Skeletal muscle tissue (tissue), 4 donors: ENCODE data around the gene TIMM44. TPM values are rescaled to one million over a fixed set of nuclear protein-coding genes. Genes with fewer than 3 reads are reported as not detected.

Experiments used
- H3K27ac ChIP-seq: one replicate; pipeline ENCODE4 v1.7.0; 2013; ENCODE audit warnings: mild to moderate bottlenecking, low read depth, low read length, inconsistent platforms
- H3K27me3 ChIP-seq, 3 donors: one replicate each; pipeline ENCODE4 v1.7.0; 2013; ENCODE audit warnings: low read length in 3 of 3; ENCODE audit not compliant: control insufficient read depth in 3 of 3, insufficient read depth in 3 of 3
- H3K36me3 ChIP-seq, 3 donors: one replicate each; pipeline ENCODE4 v1.7.0; 2013; ENCODE audit warnings: low read length in 3 of 3; ENCODE audit not compliant: control insufficient read depth in 3 of 3, insufficient read depth in 3 of 3
- H3K4me1 ChIP-seq, 3 donors: one replicate each; pipeline ENCODE4 v1.7.0; 2013; ENCODE audit warnings: low read length in 3 of 3, mild to moderate bottlenecking in 3 of 3; ENCODE audit not compliant: control insufficient read depth in 3 of 3, insufficient read depth in 3 of 3
- H3K4me3 ChIP-seq, 3 donors: one replicate each; pipeline ENCODE4 v1.7.0; 2013; ENCODE audit warnings: low read length in 3 of 3
- H3K9ac ChIP-seq, 3 donors: one replicate each; pipeline ENCODE4 v1.7.0; 2013; ENCODE audit warnings: low read length in 3 of 3, mild to moderate bottlenecking in 3 of 3, moderate library complexity in 2 of 3, low read depth in 1 of 3
- H3K9me3 ChIP-seq, 3 donors: one replicate each; pipeline ENCODE4 v1.7.0; 2013; ENCODE audit warnings: low read length in 3 of 3; ENCODE audit not compliant: control insufficient read depth in 3 of 3
- total RNA-seq: library from RNA; depleted of rRNA; stranded (reverse); fragments of >200 nt; gene quantifications from one replicate; pipeline ENCODE4 v1.2.3, GENCODE V29; 2014
- donor health status: Osteomylitis.

TIMM44 gene
- total RNA-seq, 1 donor from 2014 or later, result 36.0 TPM

DNA sequence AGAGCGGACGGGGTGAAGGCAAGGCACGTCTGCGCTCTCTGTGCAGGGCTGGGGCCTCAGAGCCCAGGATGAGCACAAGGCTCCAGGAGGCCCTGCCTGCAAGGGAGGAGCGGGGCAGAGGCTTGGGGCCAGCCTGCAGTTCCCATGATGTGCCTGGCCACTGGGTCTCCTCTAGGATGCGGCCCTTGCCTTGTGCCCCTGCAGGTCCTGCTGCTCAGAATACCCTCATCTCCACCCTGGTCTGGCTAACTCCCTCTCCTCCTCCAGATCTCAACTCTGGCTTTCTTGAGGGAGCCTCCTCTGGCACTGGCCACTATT, 34.2 kb upstream of the TIMM44 start:
- Histone ChIP-seq H3K27me3 (no peaks in the 10 kb centered on the region), H3K4me1 (peaks cover 31 to 54% (median 47%) of the 10 kb centered on the region in 3 donors), H3K36me3 (peaks cover 30 to 43% (median 39%) of the 10 kb centered on the region in 3 donors), H3K9ac (peak overlapping the region in 1 of 3 donors; percentile 60), H3K9me3 (no peaks in the 10 kb centered on the region), H3K27ac (no peak overlapping the region), H3K4me3 (no peak overlapping the region)

DNA sequence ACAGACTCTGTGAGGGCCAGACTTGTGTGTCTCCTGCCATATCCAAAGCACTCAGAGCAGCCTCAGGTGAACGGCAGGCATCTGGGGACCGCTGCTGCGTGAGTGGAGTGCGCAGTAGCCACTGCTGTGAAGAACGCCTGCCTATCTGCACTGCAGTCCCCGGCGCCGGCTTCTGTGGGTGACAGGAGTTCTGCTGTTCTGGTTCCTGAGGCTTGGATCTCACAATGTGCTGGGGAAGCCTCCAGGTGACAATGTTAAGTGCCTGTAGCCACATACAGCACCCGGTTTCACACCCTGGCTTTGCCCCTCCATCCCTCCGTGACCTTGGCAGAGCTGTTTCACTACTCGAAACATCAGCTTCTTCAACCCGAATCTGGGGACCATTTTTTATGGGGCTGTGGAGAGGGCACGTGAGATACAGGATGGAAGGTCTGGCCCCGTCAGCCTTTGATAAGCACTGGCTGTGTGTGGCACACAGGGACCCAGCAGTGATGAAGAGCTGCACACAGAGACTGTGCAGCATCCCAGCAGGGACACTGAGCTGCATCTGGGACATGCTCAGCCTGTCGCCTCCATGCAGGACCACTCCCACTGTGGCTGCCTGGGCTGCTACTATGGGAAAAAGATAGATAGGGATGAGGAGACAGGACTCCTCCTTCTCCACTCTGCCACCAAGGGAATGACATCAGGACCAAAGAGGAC, 33.7 kb upstream of the TIMM44 start:
- H3K9me3 ChIP-seq, result no peaks in the 10 kb centered on the region

DNA sequence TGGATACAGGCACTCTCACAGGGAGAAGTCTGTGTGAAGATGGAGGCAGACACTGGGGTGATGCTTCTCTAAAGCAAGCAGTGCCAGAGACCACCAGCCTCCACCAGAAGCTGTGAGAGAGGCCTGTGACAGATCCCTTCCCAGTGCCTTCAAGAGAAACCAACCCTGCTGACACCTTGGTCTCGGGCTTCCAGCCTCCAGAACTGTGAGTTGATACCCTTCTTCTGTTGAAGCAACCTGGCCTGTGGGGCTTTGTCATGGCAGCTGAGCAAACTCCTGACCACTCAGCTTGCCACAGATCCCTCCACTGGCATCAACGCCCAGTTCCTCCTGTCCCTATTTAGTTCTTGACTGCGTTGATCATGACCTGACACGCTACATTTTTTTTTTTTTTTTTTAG, 33.0 kb upstream of the TIMM44 start:
- H3K9me3 ChIP-seq, result no peaks in the 10 kb centered on the region
- no peak overlapping the region for H3K27ac ChIP-seq
- H3K4me1 ChIP-seq, result peaks cover 28 to 47% (median 46%) of the 10 kb centered on the region in 3 donors
- H3K27me3 ChIP-seq, result no peaks in the 10 kb centered on the region
- peaks cover 36 to 45% (median 41%) of the 10 kb centered on the region in 3 donors for H3K36me3 ChIP-seq
- no peak overlapping the region for H3K9ac ChIP-seq
- H3K4me3 ChIP-seq, result no peak overlapping the region

More for the DNA sequence above, 33.7 kb upstream of the TIMM44 start:
- Histone ChIP-seq H3K9ac (no peak overlapping the region), H3K4me3 (no peak overlapping the region), H3K27me3 (no peaks in the 10 kb centered on the region), H3K4me1 (peaks cover 30 to 51% (median 47%) of the 10 kb centered on the region in 3 donors), H3K27ac (no peak overlapping the region), H3K36me3 (peaks cover 32 to 40% (median 37%) of the 10 kb centered on the region in 3 donors)

DNA sequence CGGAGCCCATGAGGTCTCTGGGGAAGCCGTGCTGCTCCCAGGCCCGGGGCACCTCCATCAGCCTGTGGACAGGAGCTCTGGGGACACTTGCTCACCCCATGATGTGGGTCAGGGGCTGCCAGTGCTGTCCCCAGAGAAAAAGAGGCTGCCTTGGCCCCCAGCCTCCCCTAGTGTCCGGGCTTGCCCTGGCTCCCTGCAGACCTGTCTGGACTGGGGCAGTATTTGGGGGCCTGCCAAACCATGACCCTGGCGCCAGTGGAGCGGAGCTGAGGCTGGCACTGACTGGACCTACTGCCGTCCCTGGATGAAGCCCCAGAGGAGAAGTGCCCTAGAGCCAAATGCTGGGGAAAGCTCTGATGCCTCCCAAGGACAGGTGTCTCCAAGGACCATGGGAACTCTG, 31.6 kb upstream of the TIMM44 start:
- H3K4me3 ChIP-seq, result no peak overlapping the region
- H3K27ac ChIP-seq, result no peak overlapping the region
- H3K36me3 ChIP-seq, result peaks cover 27 to 36% (median 34%) of the 10 kb centered on the region in 3 donors
- peak overlapping the region in 1 of 3 donors; percentile 16 for H3K9ac ChIP-seq
- peaks cover 28 to 47% (median 46%) of the 10 kb centered on the region in 3 donors for H3K4me1 ChIP-seq
- no peaks in the 10 kb centered on the region for H3K27me3 ChIP-seq
- H3K9me3 ChIP-seq, result no peaks in the 10 kb centered on the region

DNA sequence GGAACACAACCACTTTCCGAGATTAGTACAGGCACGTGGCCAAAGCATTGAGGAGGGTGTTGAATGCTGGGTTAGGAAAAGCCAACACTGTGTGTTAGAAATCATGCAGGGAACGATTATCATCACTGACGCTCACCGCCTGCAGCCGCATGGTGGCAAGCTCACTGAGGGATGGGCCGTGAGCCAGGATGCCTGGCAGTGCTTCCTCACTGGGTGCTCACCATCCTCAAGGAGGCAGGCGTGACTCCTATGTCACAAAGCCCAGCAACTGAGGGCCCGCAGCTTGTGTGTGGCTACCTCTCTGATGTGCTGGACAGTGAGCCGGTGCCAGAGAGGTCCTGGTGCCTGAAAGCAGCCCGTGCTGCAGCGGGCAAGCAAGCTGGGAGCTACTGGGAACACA, 30.4 kb upstream of the TIMM44 start:
- Histone ChIP-seq H3K27ac (no peak overlapping the region), H3K9me3 (no peaks in the 10 kb centered on the region), H3K4me3 (no peak overlapping the region), H3K36me3 (peaks cover 21 to 36% (median 28%) of the 10 kb centered on the region in 3 donors), H3K27me3 (no peaks in the 10 kb centered on the region), H3K4me1 (peaks cover 26 to 38% (median 38%) of the 10 kb centered on the region in 3 donors), H3K9ac (peak overlapping the region in 1 of 3 donors; percentile 8)

DNA sequence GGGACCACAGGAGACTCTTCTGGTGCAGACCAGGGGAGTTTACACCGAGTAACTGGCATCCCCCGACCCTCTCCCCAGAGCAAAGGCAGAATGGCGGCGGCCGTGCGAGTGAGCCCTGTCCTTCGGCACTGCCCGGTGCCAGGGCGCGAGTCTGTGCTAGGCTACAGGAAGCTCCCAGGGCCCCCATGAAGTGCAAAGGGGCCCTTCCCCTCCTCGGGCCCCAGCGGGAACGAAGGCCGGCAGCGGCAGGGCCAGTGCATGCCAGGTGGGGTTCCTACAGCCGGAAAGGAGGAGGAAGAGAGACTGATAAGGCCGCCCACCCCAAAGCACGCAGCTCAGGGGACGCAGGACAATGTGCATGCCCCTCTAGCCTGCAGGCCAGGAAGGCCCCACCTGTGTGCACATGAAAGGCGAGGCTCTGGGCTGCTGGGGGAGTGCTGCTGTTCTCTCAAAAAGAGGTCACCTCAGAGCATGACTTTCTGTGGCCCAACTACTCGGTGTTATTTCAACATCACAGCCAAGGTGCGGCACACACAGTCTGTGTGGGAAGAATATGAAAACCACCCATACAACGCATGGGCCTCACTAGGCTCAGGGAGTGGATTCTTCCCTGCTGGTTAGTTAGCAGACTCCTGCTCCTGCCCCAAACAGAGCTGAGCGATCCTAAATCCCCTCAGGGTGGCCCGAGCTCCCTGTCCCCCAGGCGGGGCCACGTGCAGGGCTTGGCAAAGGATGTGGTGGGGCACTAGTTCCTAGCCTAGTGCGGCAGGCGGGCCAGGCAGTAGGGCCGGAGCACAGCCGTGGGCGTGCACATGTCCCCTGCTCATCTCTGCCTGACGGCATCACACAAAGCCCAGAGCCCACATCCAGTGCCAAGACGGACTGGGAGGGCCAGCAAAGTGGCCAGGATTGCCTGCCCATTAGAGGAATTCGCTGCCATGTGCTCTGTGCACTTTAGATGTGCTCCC, 28.4 kb upstream of the TIMM44 start:
- Histone ChIP-seq H3K9ac (no peak overlapping the region), H3K27me3 (no peaks in the 10 kb centered on the region), H3K27ac (no peak overlapping the region), H3K36me3 (peaks cover 30 to 44% (median 33%) of the 10 kb centered on the region in 3 donors), H3K4me3 (no peak overlapping the region), H3K4me1 (peaks cover 21 to 25% (median 24%) of the 10 kb centered on the region in 3 donors), H3K9me3 (no peaks in the 10 kb centered on the region)

DNA sequence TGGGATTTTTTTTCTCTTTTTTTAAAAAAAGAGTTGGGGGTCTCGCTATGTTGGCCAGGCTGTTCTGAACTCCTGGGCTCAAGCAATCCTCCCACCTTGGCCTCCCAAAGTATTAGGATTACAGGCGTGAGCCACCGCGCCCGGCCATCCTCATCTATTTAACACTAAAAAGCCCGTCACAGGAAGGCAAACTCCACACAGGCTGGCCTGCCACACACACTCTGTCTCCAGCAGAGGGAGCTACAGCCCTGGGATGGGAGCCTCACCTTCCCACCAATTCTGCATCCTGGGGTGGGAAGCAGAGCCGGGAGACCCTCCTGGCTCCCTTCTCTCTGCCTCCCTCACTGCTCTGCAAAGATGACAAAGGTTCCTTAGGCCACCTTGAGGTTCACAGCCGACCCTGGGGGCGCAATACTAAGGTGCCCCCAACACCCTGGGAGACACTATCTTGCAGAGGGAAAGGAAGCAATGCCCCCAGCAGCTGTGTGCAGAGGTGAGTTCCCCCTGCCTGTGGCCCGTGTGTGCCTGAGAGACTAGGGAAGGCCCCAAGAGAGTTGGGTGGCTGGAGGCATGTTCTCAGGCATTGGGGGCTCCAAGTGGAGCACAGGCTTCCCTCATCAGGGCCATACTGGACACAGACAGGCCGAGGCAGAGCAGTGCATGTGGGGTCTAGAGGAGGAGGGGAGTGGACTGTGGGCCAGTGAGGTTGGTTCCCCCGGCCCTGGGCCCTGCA, 27.4 kb upstream of the TIMM44 start:
- Histone ChIP-seq H3K4me3 (no peak overlapping the region), H3K27me3 (no peaks in the 10 kb centered on the region), H3K4me1 (peaks cover 21 to 25% (median 24%) of the 10 kb centered on the region in 3 donors), H3K27ac (no peak overlapping the region), H3K36me3 (peaks cover 37 to 50% (median 41%) of the 10 kb centered on the region in 3 donors), H3K9ac (peak overlapping the region in 1 of 3 donors; percentile 33), H3K9me3 (no peaks in the 10 kb centered on the region)

DNA sequence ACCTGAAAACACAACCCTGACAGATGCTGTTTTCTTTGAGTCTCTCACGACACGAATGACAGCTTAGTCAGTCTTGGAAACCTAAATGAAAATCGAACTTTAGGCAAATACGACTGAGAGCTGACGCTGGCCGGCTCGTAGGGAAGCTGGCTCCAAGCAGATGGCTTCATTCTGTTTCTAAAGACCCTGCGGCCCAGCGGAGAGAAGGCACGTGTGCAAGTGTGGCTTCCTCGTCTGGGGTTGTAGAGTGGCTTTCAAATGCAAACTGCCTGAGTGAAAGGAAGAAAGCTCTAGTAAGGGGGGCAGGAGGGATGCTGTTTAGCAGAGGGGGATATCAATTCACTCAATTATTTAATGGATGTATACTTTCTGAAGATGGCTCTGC, 26.1 kb upstream of the TIMM44 start:
- H3K4me3 ChIP-seq, result no peak overlapping the region
- H3K4me1 ChIP-seq, result peaks cover 10 to 12% (median 11%) of the 10 kb centered on the region in 3 donors
- no peaks in the 10 kb centered on the region for H3K9me3 ChIP-seq
- no peak overlapping the region for H3K27ac ChIP-seq
- H3K9ac ChIP-seq, result no peak overlapping the region
- peaks cover 39 to 54% (median 53%) of the 10 kb centered on the region in 3 donors for H3K36me3 ChIP-seq
- H3K27me3 ChIP-seq, result no peaks in the 10 kb centered on the region

DNA sequence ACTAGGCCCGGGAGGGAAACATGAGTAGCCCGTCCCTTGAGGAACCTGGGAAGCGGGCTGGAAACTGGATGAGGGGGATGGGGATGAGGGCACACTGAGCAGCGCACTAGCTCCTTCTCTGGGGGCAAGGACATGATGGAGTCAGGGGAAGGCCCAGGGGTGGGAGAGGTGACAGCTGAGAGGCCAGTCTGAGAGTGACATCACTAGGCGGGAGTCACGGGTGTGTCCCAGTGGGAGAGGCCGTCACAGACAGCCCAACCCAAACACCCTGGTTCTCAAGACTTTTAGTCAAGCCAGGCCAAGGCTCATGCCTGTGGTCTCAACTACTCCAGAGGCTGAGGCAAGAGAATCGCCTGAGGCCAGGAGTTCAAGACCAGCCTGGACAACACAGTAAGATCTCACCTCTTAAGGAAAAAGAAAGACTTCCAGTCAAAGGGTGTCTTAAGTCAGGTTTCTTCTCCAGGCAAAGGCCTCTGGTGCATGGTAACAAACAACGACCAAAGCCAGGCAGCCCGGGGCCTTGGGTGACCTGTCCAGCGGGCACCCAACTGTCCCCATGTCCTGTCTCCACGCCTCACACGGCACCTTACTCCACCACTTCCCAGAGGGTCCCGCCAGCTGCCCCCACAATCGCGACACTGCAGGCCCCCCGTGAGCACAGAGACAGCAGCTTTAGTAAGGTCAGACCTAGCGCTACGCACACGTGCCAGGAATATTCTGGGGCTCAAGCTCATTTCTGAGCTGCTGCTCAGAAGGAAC, 25.5 kb upstream of the TIMM44 start:
- Histone ChIP-seq H3K27ac (no peak overlapping the region), H3K4me1 (peaks cover 5 to 6% (median 6%) of the 10 kb centered on the region in 3 donors), H3K9me3 (no peaks in the 10 kb centered on the region), H3K9ac (no peak overlapping the region), H3K27me3 (no peaks in the 10 kb centered on the region), H3K36me3 (peaks cover 39 to 58% (median 53%) of the 10 kb centered on the region in 3 donors), H3K4me3 (no peak overlapping the region)
